HEK293T (cell line): ENCODE data around the gene BCAR3.

Experiments
- BHLHE40 ChIP-seq: fragments of 450-650 bp; IDR thresholded peaks from 2 replicates; pipeline ENCODE4 v1.6.1; 2016; ENCODE audit warnings: mild to moderate bottlenecking, moderate library complexity, borderline replicate concordance
- ELF4 ChIP-seq: fragments of 450-650 bp; IDR thresholded peaks from 2 replicates; pipeline ENCODE4 v1.6.1; 2017; ENCODE audit warnings: antibody characterized with exemption
- LEF1 ChIP-seq: fragments of 450-650 bp; IDR thresholded peaks from 2 replicates; pipeline ENCODE4 v1.6.1; 2017; ENCODE audit warnings: mild to moderate bottlenecking, borderline replicate concordance
- TARDBP ChIP-seq: fragments of 450-650 bp; IDR thresholded peaks from 2 replicates; pipeline ENCODE4 v1.6.1; 2016

DNA sequence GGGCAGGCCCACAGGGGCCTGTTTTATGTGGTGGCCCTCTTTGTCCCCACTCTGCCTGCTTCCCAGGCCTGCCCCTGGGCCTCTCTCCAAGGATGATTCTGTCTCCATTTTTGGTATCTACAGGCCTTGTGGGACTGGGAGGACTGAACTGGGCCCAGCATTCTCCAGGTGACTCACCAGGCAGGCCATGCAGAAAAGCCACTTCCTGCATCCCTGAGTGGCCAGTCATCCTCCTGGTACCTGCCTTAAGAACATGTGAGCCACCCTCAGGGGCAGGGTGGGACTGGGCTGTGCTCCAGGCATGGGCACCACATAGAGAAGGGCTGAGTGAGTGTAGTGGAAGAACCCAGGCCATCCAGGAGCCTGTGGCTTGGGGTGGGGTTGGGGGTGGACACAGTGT lies 20.0 kb upstream of the BCAR3 start:
- no peak for TF ChIP-seq BHLHE40
- no peak for TF ChIP-seq LEF1
- no peak for TF ChIP-seq ELF4
- no peak for TF ChIP-seq TARDBP
